ENCODE results near the gene DSCAML1.

- no peak for TF ChIP-seq CTCF (IDR thresholded peaks at IDR 0.05)
- TF ChIP-seq POLR2A (IDR thresholded peaks at IDR 0.05): no peak
These were observed 80.2 kb downstream of the DSCAML1 start for GRCh38 chr11:117716521-117717440.
